Measurements from ENCODE around the gene WIPI1.
A peak's percentile ranks its signal among the peaks of the same experiment; 100 is the strongest.

Gene WIPI1

GRCh38 chr17:68460715-68461114 lies 3.4 kb upstream of the WIPI1 start:
- no peak for DNase-seq (ENCODE audit: low spot score)

GRCh38 chr17:68460146-68460545 lies 2.9 kb upstream of the WIPI1 start:
- DNase-seq (ENCODE audit: low spot score), result no peak

GRCh38 chr17:68459037-68459639 lies 1.8 kb upstream of the WIPI1 start:
- DNase-seq (ENCODE audit: low spot score), result no peak

- DNase-seq (ENCODE audit: low spot score), result no peak
Observed at GRCh38 chr17:68458260-68459036, 1.2 kb upstream of the WIPI1 start.

- peak; percentile 97 for DNase-seq (ENCODE audit: low spot score)
Observed at GRCh38 chr17:68457539-68458259, 403 bp upstream of the WIPI1 start.

- peak; percentile 94 for DNase-seq (ENCODE audit: low spot score)
Observed at GRCh38 chr17:68456339-68457167, 743 bp downstream of the WIPI1 start.

GRCh38 chr17:68455901-68456338 lies 1.4 kb downstream of the WIPI1 start:
- peak; percentile 59 for DNase-seq (ENCODE audit: low spot score)

GRCh38 chr17:68453991-68454665 lies 3.2 kb downstream of the WIPI1 start:
- no peak for DNase-seq (ENCODE audit: low spot score)

GRCh38 chr17:68452724-68453290 lies 4.5 kb downstream of the WIPI1 start:
- no peak for DNase-seq (ENCODE audit: low spot score)

GRCh38 chr17:68451670-68452354 lies 5.5 kb downstream of the WIPI1 start:
- no peak for DNase-seq (ENCODE audit: low spot score)

GRCh38 chr17:68450801-68451200 lies 6.5 kb downstream of the WIPI1 start:
- DNase-seq (ENCODE audit: low spot score), result no peak

GRCh38 chr17:68450391-68450790 lies 6.9 kb downstream of the WIPI1 start:
- no peak for DNase-seq (ENCODE audit: low spot score)

- no peak for DNase-seq (ENCODE audit: low spot score)
Observed at GRCh38 chr17:68449021-68449739, 8.1 kb downstream of the WIPI1 start.

GRCh38 chr17:68446626-68447041 lies 10.7 kb downstream of the WIPI1 start:
- no peak for DNase-seq (ENCODE audit: low spot score)

- no peak for DNase-seq (ENCODE audit: low spot score)
Observed at GRCh38 chr17:68445671-68446070, 11.6 kb downstream of the WIPI1 start.

- DNase-seq (ENCODE audit: low spot score), result no peak
Observed at GRCh38 chr17:68443972-68444464, 13.3 kb downstream of the WIPI1 start.

- DNase-seq (ENCODE audit: low spot score), result no peak
Observed at GRCh38 chr17:68441070-68441770, 16.1 kb downstream of the WIPI1 start.

GRCh38 chr17:68440526-68440925 lies 16.8 kb downstream of the WIPI1 start:
- no peak for DNase-seq (ENCODE audit: low spot score)

- DNase-seq (ENCODE audit: low spot score), result no peak
Observed at GRCh38 chr17:68439656-68440290, 17.5 kb downstream of the WIPI1 start.
